GM23338 (cell line): ENCODE data around the gene PYGO2. TPM values are rescaled to one million over a fixed set of nuclear protein-coding genes. Genes with fewer than 3 reads are reported as not detected.

Experiments used
- ATAC-seq: fragments of 200-7000 bp; cut with Tn5 transposase; 3 replicates; pipeline ENCODE4 v1.9.1; 2020
- DNase-seq: peaks from one replicate; pipeline ENCODE4 v3.0.0-alpha.2; 2015; ENCODE audit warnings: low spot score
- H2AFZ ChIP-seq: fragments of 200-600 bp; sonication (generic); 2 replicates; pipeline ENCODE4 v1.8.0; 2016; ENCODE audit warnings: antibody characterized with exemption, mild to moderate bottlenecking, moderate library complexity
- H3F3A ChIP-seq: fragments of 200-600 bp; sonication (generic); replicated peaks from 2 replicates; pipeline ENCODE4 v1.8.0; 2017; ENCODE audit warnings: antibody characterized with exemption, mixed run types, low read depth
- H3K27ac ChIP-seq: fragments of 200-600 bp; sonication (generic); 2 replicates; pipeline ENCODE4 v1.6.1; 2016; ENCODE audit warnings: low read depth
- H3K27me3 ChIP-seq: fragments of 200-600 bp; sonication (generic); 2 replicates; pipeline ENCODE4 v1.8.0; 2016; ENCODE audit warnings: mild to moderate bottlenecking, mixed run types, moderate library complexity; ENCODE audit not compliant: insufficient read depth
- H3K36me3 ChIP-seq: fragments of 200-600 bp; sonication (generic); 2 replicates; pipeline ENCODE4 v1.8.0; 2016; ENCODE audit warnings: mild to moderate bottlenecking; ENCODE audit not compliant: insufficient read depth
- H3K4me1 ChIP-seq: fragments of 200-600 bp; sonication (generic); 2 replicates; pipeline ENCODE4 v1.8.0; 2016; ENCODE audit warnings: mild to moderate bottlenecking, moderate library complexity; ENCODE audit not compliant: insufficient read depth
- H3K4me2 ChIP-seq: fragments of 200-600 bp; sonication (generic); 2 replicates; pipeline ENCODE4 v1.7.1; 2017; ENCODE audit warnings: mixed run types
- H3K4me3 ChIP-seq: fragments of 200-600 bp; sonication (generic); 2 replicates; pipeline ENCODE4 v1.6.1; 2016; ENCODE audit warnings: mixed run types
- H3K79me2 ChIP-seq: fragments of 200-600 bp; sonication (generic); replicated peaks from 2 replicates; pipeline ENCODE4 v1.8.0; 2017; ENCODE audit warnings: mild to moderate bottlenecking; ENCODE audit not compliant: insufficient read depth
- H3K9me2 ChIP-seq: fragments of 200-600 bp; sonication (generic); 2 replicates; pipeline ENCODE4 v1.8.0; 2017; ENCODE audit not compliant: insufficient read depth
- H4K20me1 ChIP-seq: fragments of 200-600 bp; sonication (generic); replicated peaks from 2 replicates; pipeline ENCODE4 v1.8.0; 2017; ENCODE audit warnings: mild to moderate bottlenecking; ENCODE audit not compliant: insufficient read depth
- H3K27ac Mint-ChIP-seq: 2 replicates; pipeline ENCODE4 v1.8.0; 2020; ENCODE audit warnings: inconsistent platforms, mild to moderate bottlenecking, moderate library complexity, mixed read lengths
- H3K27me3 Mint-ChIP-seq: 3 replicates; pipeline ENCODE4 v1.8.0; 2022; ENCODE audit warnings: low read depth, mild to moderate bottlenecking, moderate library complexity, mixed read lengths, inconsistent platforms; ENCODE audit not compliant: insufficient read depth, poor library complexity
- H3K36me3 Mint-ChIP-seq: 3 replicates; pipeline ENCODE4 v1.8.0; 2021; ENCODE audit warnings: low read depth, mild to moderate bottlenecking, inconsistent platforms, moderate library complexity, mixed read lengths
- H3K4me1 Mint-ChIP-seq: 3 replicates; pipeline ENCODE4 v1.8.0; 2020; ENCODE audit warnings: mild to moderate bottlenecking, inconsistent platforms, mixed read lengths
- H3K4me3 Mint-ChIP-seq: 3 replicates; pipeline ENCODE4 v1.8.0; 2021; ENCODE audit warnings: moderate library complexity, mild to moderate bottlenecking, inconsistent platforms, mixed read lengths
- H3K9me3 Mint-ChIP-seq: 3 replicates; pipeline ENCODE4 v1.8.0; 2020; ENCODE audit warnings: moderate library complexity, mild to moderate bottlenecking, inconsistent platforms, mixed read lengths
- EZH2 ChIP-seq: fragments of 200-600 bp; sonication (generic); IDR thresholded peaks from one replicate; pipeline ENCODE4 v1.8.0; 2017; ENCODE audit warnings: antibody characterized with exemption, mild to moderate bottlenecking, low read depth; ENCODE audit not compliant: unreplicated experiment
- EZH2phosphoT487 ChIP-seq: fragments of 200-600 bp; sonication (generic); IDR thresholded peaks from one replicate; pipeline ENCODE4 v1.8.1; 2018; ENCODE audit warnings: antibody characterized with exemption; ENCODE audit not compliant: unreplicated experiment
- JUNB ChIP-seq: IDR thresholded peaks from one replicate; pipeline ENCODE4 v1.6.1; 2016; ENCODE audit warnings: antibody characterized with exemption; ENCODE audit not compliant: unreplicated experiment
- NANOG ChIP-seq: IDR thresholded peaks from 2 replicates; pipeline ENCODE4 v1.6.1; 2016; ENCODE audit warnings: antibody characterized with exemption, borderline replicate concordance
- STAT1 ChIP-seq: IDR thresholded peaks from one replicate; pipeline ENCODE4 v1.6.1; 2016; ENCODE audit warnings: antibody characterized with exemption; ENCODE audit not compliant: unreplicated experiment
- ZNF114 ChIP-seq: fragments of 250-450 bp; sonication (Bioruptor Pico); IDR thresholded peaks from 2 replicates; pipeline ENCODE4 v1.5.0; 2020; ENCODE audit warnings: mild to moderate bottlenecking, moderate library complexity
- ZNF331 ChIP-seq: fragments of 250-450 bp; sonication (Bioruptor Pico); IDR thresholded peaks from 2 replicates; pipeline ENCODE4 v1.5.0; 2020; ENCODE audit warnings: low read depth, mild to moderate bottlenecking, moderate library complexity
- polyA plus RNA-seq: library from polyadenylated mRNA; unstranded; fragments of >200 nt; fragmentation: Nextera tagmentation; extraction: Ambion mirVana; gene quantifications from 2 replicates; pipeline ENCODE4 v1.2.1, GENCODE V29; 2016
- total RNA-seq: library from RNA; depleted of rRNA; stranded (reverse); fragments of >200 nt; shearing (Covaris generic); gene quantifications from 2 replicates; pipeline ENCODE4 v1.2.3, GENCODE V29; 2014
- TF ChIP-seq, protein P1 (sequence below), 2 experiments: fragments of 200-600 bp in 1 of 2; sonication (generic) in 1 of 2; conservative IDR thresholded peaks; 2 replicates each; pipeline versions ENCODE4 v1.5.1 to v1.6.1; 2016 to 2017; ENCODE audit warnings: antibody characterized with exemption in 2 of 2, low read depth in 2 of 2, mild to moderate bottlenecking in 2 of 2, moderate library complexity in 1 of 2
- TF ChIP-seq, protein P2 (sequence below): IDR thresholded peaks from one replicate; pipeline ENCODE4 v1.6.1; 2018; ENCODE audit warnings: antibody characterized with exemption; ENCODE audit not compliant: unreplicated experiment
- TF ChIP-seq, protein P3 (sequence below): IDR thresholded peaks from 2 replicates; pipeline ENCODE4 v1.6.1; 2016; ENCODE audit warnings: antibody characterized with exemption

Gene PYGO2
- total and polyA plus RNA-seq, 2 experiments from 2014 or later: 11.0 to 29.0 TPM

DNA sequence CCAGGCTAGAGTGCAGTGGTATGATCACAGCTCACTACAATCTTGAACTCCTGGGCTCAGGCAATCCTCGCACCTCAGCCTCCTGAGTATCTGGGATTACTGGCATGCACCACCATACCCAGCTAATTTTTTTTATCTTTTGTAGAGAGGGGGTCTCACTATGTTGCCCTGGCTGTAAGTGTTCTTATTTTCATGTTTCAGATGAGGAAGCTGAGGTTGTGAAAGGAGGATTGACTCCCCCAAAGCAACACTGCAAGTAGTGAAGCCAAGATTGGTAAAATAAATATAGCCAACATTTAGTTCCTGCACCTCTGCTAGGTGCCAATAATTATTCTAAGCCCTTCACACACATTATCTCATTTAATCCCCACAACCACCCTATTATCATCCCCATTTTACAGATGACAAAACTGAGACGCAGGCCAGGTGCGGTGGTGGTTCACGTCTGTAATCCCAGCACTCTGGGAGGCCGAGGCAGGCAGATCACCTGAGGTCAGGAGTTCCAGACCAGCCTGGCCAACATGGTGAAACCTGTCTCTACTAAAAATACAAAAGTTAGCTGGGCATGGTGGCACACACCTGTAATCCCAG lies 27.1 kb downstream of the PYGO2 start:
- peaks cover 11% of the 10 kb centered on the region for H3K4me1 Mint-ChIP-seq
- peaks cover 4% of the 10 kb centered on the region; the same call in 1 of the 3 replicates for H3K36me3 Mint-ChIP-seq
- Histone ChIP-seq H3K36me3 (no peaks in the 10 kb centered on the region), H3K4me1 (peaks cover 13% of the 10 kb centered on the region), H3K4me3 (no peak overlapping the region), H3F3A (peaks cover 10% of the 10 kb centered on the region), H2AFZ (no peak overlapping the region), H3K4me2 (no peak overlapping the region), H3K79me2 (no peaks in the 10 kb centered on the region; the same call in 1 of the 2 replicates), H3K27ac (no peak overlapping the region), H4K20me1 (no peaks in the 10 kb centered on the region), H3K27me3 (no peaks in the 10 kb centered on the region; the same call in 1 of the 2 replicates), H3K9me2 (no peaks in the 10 kb centered on the region; the same call in 1 of the 2 replicates)
- H3K27me3 Mint-ChIP-seq: peaks cover 20% of the 10 kb centered on the region
- DNase-seq (no peak), ATAC-seq (no peak)
- H3K27ac Mint-ChIP-seq: no peak overlapping the region
- no peak overlapping the region; the same call in 2 of the 3 replicates for H3K4me3 Mint-ChIP-seq
- TF ChIP-seq, protein P1, sequence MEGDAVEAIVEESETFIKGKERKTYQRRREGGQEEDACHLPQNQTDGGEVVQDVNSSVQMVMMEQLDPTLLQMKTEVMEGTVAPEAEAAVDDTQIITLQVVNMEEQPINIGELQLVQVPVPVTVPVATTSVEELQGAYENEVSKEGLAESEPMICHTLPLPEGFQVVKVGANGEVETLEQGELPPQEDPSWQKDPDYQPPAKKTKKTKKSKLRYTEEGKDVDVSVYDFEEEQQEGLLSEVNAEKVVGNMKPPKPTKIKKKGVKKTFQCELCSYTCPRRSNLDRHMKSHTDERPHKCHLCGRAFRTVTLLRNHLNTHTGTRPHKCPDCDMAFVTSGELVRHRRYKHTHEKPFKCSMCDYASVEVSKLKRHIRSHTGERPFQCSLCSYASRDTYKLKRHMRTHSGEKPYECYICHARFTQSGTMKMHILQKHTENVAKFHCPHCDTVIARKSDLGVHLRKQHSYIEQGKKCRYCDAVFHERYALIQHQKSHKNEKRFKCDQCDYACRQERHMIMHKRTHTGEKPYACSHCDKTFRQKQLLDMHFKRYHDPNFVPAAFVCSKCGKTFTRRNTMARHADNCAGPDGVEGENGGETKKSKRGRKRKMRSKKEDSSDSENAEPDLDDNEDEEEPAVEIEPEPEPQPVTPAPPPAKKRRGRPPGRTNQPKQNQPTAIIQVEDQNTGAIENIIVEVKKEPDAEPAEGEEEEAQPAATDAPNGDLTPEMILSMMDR (conservative IDR thresholded peaks at IDR 0.05; ENCODE audit: low read depth in 2 of 2): no peak
- TF ChIP-seq ZNF331 (CRISPR knock-in tag) (no peak), EZH2phosphoT487 (no peak), NANOG (no peak), ZNF114 (no peak), JUNB (no peak), EZH2 (no peak), STAT1 (no peak)
- TF ChIP-seq, protein P2, sequence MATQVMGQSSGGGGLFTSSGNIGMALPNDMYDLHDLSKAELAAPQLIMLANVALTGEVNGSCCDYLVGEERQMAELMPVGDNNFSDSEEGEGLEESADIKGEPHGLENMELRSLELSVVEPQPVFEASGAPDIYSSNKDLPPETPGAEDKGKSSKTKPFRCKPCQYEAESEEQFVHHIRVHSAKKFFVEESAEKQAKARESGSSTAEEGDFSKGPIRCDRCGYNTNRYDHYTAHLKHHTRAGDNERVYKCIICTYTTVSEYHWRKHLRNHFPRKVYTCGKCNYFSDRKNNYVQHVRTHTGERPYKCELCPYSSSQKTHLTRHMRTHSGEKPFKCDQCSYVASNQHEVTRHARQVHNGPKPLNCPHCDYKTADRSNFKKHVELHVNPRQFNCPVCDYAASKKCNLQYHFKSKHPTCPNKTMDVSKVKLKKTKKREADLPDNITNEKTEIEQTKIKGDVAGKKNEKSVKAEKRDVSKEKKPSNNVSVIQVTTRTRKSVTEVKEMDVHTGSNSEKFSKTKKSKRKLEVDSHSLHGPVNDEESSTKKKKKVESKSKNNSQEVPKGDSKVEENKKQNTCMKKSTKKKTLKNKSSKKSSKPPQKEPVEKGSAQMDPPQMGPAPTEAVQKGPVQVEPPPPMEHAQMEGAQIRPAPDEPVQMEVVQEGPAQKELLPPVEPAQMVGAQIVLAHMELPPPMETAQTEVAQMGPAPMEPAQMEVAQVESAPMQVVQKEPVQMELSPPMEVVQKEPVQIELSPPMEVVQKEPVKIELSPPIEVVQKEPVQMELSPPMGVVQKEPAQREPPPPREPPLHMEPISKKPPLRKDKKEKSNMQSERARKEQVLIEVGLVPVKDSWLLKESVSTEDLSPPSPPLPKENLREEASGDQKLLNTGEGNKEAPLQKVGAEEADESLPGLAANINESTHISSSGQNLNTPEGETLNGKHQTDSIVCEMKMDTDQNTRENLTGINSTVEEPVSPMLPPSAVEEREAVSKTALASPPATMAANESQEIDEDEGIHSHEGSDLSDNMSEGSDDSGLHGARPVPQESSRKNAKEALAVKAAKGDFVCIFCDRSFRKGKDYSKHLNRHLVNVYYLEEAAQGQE: no peak
- TF ChIP-seq, protein P3, sequence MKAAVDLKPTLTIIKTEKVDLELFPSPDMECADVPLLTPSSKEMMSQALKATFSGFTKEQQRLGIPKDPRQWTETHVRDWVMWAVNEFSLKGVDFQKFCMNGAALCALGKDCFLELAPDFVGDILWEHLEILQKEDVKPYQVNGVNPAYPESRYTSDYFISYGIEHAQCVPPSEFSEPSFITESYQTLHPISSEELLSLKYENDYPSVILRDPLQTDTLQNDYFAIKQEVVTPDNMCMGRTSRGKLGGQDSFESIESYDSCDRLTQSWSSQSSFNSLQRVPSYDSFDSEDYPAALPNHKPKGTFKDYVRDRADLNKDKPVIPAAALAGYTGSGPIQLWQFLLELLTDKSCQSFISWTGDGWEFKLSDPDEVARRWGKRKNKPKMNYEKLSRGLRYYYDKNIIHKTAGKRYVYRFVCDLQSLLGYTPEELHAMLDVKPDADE: no peak
- peaks cover 3% of the 10 kb centered on the region; the same call in 1 of the 3 replicates for H3K9me3 Mint-ChIP-seq
